NCI-H1694 (cell line): Measurements from ENCODE around the gene FSTL5.

Source experiments
- DNase-seq: peaks from one replicate; lab custom pipeline; 2025; lab: John Stamatoyannopoulos, UW

Gene FSTL5

DNA sequence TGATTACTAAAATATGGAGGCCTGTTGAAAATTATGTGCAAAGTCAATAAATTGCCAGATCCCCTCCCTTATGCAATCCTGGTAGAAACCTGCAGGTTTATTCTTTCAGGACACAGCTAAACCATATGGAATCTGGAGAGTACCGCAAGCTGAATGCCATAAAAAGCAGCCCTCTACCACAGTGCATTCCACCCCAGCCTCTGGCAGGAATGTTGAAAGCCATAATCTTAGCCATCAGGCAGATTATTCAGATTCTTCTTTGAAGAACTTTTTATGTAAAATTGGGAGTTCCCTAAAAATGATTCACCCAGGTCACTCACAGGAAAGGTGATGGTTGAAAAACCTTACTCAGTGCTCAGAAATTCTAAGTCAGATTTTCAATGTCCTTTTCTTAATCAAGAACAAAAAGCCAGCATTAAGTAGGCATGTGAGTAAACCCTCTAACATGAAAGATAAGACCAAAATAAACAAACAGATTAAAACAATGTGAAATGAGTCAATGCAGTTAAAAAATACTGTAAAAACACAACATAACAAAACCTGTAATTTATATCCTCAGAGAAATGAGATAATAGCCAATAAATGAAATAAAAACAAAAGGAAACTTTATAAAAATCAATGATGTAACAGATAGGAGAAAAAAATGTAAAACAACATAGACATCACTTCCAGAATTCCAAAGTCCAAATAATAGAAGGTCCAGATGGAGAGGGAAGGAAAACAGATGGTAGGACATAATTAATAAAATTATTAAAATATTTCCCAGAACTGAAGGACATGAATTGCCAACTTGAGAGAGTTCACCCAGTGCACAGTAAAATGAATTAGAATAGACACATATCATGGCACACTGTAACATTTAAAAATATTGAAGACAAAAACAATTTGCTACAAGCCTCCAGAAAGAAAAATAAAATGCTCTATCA lies 226.9 kb downstream of the FSTL5 start:
- no peak for DNase-seq

DNA sequence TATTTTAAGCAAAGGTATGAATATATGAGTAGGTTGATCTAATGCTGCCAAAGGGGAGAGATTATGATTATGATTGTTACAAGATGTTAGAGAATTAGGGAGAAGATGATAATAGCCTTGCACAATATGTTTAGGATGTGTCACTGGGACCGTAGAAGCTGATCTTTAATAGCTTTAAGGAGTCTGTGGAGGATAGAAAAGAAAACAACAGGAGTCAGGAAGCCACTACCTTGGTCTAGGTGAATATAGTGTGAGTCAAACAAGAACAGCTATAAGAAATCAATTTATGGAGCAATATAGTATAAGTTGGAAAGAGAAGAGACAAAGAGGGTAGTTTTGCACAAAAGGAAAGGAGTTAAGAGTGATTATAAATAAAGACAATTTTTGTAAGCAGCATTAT lies 232.7 kb downstream of the FSTL5 start:
- no peak for DNase-seq

DNA sequence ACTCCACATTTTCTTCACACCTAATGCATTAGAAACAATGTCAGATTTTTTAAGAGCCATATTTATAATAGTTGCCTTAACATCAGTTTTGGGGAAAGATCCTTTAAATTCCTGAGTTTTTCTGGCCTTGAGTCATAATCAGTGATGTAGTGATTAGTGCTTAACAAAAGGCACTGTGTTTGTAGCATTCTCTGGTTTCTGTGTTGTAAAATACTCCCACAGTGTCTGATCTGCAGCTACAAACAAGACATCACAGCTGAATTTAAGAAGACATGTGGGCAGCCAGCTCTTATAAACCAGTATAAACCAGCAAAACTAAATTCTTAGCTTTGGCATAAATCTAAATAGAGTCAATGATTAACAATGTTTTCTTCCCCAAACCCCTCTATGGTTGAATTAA lies 233.8 kb downstream of the FSTL5 start:
- DNase-seq = no peak

DNA sequence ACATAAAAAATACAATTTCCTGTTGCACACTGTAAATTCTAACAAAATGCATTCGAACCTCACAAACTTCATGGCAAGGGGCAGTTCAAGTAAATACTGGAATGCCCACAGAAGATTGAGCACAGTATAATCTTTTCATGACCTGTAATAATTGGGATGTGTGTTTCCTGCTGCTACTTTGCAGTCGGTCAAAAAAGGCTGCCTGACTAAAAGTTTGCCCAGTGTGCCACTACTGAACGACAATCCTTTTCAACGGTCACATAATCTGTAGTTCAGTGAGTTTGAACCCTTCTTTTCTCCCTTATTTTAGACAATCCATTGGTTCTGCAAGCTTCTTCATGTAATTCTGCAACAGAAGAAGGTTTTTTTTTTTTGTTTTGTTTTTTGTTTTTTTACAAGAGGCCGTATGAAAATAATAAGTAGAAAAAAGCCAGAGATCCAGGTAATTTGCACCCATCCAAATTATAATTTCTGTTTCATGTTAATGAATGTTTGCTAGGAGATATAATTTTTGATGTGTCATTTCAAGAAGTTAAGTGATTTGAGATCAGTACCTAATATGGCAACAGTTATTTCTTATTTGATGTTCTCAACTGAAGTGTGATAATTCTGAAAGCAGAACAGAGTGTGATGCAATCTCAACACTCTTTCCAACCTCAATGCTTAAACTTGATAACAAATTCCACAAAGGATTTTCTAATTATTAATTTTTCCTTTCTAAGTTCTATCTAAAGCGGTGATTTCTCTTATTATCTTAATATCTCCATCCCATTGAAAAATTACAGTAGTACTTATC lies 237.6 kb downstream of the FSTL5 start:
- DNase-seq = no peak

DNA sequence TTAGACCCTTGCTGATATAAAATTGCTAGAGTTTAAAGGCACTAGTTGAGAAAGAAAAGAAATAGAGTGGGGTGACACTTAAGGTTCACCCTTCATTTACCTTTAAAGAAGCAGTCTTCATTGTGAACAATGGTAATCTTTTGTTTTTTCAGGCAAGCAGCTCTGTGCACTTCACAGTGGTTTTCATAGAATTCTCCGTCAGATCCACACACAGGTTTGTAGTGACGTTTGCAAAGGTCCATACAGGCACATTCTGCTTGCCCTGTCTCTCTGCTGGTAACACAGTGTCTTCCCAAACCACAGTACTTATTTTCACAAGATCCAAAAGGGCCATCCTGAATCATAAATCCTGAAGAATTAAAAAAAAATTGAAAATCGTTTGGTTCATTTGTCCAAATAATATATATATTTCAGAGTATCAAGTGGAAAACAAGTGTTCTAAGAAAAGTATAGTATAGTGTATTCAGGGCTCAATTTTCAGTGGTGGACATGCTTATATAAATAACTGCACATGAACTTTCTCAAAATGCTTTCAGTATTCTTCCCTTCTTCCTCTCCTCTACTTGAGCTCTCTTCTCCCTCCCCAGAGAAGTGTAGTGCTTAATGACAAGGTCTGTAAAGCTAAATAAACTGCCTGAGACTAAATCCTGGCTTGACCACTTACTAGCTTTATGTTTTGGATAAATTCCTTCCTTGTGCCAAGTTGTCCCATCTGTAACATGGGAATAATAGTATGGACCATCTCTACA lies 243.3 kb downstream of the FSTL5 start:
- no peak for DNase-seq

DNA sequence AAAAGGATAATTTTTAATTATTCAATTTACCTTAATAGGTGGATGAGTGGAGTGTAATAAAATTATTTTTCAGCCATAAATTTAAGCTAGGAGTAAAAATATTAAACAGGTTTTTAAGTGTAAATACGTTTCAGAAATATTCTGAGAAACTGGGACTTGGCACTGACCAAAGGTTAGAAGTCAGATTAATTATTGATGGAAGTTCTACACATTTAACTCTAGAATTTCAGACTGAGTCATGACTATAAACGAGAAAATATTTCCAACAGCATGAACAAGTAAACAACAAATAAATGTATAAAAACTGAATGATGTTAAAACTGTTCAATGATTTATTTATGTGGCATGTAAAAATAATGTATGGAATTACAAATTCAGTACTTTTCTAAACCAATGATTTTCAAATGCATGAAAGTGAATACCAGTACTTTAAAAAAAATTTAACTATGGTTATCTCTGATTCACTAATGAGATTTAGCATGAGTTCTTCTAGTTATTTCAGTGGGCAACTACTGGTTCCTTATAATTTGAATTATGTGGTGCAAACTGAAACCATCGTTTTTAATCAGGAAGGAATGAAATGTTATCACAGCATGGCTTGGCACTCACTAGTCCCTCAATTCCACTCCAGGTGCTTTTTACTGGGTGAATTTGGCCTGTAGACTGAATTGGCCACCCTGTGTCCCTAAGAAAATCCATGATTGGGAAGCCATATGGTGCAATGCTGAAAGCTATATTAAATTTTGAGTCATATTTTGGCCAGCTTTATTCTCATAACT lies 244.2 kb downstream of the FSTL5 start:
- no peak for DNase-seq

DNA sequence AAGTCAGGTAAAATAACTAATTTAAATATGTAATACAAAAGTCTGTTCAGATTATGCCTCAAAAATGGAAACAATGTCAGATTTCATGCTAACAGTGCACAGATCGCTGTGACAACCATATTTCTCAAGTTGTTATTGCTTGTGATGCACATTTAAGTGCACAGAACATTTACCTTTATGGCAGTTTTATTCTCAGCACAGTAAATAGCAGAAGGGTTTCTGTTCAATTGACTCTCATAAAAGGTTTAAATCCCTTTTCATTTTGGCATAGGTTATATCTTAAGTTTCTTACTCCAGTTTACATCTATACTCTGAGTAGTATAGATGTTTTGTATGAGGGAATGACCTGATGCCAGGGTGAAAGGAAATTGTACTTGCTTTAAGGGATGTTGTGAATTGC lies 247.8 kb downstream of the FSTL5 start:
- DNase-seq = no peak

DNA sequence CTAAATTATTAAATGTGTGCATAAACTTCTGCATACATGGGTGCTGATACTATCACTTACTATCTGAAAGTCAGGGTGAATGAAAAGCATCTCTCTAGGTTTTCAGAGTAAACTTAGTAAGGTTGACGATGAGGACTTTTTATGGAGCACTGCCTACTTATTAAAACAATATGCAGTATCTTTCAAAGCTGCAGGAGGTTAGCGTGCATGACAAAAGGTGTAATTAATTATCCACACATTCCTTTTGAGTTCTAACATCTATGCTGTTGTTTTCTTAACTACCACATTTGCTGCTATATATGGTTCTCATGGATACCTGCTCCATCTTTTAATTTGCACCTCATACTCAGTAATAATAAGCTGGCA lies 256.2 kb downstream of the FSTL5 start:
- no peak for DNase-seq

DNA sequence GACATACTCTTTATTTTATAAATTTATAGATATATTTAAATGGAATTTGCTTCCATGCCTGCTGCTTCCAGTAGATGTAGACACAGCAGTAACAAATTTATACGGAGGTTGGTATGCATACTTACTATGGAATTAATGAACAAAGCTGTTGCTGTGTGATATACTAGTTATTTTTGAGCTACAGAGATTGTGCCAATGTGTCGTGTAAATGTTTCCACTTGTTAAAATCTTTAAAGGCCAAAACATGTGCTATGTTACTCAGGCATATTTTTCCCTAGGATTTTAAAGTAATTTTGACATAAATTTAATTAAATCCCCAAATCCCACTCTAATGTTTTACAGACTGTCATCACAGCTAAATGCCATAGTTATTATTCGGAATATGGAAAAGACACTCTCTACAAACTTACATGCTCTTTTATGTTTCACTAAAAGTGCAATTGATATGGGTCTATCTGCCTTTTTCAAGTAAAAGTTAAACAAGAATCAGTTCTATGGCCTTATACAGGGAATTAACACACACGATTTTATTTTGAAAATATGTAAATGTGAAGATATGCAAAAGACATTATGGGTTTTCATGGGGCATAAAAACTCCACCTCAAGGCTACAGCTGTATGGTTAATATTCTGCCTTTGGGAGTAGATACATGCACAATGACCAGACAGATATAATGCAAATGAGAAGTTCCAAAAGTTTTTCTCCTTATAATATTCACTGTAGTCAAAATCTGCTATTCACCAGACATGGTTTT lies 256.8 kb downstream of the FSTL5 start:
- DNase-seq = no peak

DNA sequence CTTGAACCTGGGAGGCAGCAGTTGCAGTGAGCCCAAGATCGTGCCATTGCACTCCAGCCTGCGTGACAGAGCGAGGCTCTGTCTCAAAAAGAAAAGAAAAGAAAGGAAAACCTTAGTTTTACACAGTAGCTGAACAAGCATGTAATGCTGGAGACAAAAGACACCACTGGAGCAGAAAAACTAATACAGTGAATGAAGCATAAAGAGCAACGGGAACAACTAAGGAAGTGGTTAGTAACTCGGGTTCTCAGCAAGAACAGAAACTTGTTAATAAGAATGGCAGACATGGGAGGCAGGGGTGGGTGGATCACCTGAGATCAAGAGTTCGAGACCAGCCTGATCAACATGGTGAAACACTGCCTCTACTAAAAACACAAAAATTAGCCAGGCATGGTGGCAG lies 263.7 kb downstream of the FSTL5 start:
- DNase-seq = no peak

DNA sequence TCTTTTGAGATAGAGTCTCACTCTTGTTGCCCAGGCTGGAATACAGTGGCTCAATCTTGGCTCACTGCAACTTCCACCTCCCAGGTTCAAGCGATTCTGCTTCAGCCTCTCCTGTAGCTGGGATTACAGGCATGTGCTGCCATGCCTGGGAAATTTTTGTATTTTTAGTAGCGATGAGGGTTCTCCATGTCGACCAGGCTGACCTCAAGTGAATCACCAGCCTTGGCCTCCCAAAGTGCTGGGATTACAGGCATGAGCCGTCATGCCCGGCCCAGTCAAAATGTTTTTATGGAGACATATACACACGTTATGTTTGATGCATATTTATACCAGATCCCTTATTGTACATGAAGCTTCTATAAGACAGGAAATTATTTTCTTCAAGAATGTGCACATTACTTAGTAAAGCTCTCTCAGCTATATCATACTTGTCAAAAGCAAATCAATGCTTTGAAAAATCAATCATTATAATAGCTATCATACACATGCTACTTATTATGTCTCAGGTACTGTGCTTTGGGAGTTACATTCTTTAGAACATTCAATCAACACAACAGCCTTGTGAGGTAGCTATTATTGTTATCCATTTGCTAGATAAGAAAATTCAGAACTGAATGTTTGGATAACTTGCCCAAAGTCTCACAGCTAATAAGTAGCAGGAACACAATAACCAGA lies 269.2 kb downstream of the FSTL5 start:
- no peak for DNase-seq

DNA sequence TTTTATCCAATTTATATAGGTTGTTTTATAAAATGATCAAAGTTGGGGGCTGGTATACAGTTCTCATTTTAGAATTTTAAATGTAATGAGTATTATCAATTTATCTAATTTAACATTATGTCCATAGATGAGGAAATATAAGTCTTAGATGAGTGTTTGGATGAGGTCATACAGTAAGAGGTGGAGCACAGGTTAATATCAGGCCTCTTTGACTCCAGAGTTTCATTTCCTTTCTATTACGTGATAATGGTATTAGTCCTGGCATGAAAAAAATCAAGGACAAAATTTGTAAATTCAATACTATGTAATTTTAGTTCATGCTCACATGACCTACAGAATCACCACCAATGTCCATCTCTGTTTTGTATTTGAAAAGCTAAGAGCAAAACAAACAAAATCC lies 269.8 kb downstream of the FSTL5 start:
- DNase-seq = no peak

DNA sequence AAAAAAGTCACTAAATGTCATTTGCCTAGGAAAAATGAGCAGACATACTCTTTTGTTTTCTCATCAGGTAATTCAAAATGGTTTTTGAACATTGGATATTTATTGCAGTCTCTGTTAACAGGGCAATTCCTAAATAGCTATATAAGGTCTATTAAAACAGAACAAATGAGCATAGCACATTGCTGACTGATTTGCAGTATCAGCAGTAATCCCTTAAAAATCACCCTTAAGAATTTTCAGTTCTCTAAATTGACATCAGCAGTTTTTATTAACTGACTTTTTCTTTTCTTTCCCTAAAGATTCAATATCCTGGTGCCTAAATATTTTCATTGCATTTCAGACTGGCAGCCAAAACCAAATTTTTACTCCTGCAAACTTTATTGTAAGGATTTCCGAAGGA lies 270.2 kb downstream of the FSTL5 start:
- DNase-seq = no peak

DNA sequence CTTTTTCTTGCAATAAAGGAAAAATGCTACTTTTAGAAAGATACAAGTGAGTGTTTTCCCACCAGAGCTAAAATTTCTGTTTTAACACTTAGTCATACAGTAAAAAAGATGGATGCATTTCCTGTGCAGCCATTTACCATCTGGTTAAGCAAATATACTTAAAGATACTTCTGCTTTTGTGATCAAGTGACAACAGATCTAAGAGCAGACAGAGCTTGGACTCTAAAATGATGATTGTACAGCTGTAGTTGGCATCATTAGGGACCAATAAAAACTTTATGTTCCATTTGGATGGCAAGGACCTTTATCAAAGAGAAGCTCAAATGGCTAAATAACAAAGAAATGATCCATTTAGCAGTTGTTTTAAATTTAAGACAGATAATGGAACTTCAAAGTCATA lies 270.8 kb downstream of the FSTL5 start:
- DNase-seq = no peak

DNA sequence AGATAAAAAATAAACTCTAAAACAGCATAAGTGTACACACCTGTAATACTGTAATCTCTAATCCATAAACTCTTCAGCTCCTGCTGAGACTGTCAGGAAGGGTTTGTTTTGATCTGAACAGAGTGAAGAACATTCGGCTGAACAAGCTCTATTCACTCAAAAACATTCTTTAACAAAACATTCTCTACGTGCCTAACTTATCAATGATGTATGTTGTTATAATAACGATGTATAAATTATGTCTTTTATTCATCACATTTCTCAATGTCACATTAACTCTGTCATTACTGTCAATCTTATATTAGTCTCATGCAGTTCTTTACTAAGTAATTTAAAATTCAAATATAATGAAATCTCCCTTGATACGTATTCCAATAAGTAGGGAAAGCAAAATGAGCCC lies 280.6 kb downstream of the FSTL5 start:
- no peak for DNase-seq

DNA sequence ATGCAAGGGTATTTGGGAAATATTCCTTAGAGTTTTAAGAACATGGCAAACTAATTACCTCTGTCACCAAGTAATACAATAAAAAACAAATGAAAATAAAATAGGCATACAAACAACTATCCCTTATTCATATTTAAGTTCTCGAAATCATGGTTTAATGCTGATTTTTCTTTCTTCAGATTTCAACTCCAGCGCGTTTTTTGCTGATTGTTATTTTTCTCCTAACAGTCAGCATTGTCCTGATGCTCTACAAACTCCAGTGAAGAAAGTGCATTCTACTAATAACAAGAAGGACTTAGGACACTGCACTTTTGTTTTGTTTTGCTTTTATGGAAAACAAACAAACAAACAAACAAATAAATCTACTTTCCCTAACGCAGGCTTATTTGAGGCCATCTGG lies 282.4 kb downstream of the FSTL5 start:
- DNase-seq = no peak

DNA sequence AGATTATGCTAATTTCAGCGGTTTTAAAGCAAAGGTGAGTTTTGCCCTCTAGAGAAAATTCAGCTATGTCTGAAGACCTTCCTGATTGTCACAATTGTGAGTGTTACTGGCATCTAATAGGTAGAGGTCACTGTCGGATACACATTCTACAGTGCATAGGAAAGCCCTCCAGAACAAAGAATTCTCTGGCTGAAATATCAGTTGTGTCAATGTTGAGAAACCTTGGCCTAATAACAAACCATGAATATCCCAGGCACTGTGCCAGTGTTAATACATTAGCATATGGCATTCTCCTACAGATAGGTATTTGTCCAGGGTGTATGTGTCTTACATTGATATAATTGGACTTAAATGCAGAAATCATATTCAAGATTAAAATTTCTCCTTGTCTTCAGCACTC lies 294.3 kb downstream of the FSTL5 start:
- DNase-seq = no peak

DNA sequence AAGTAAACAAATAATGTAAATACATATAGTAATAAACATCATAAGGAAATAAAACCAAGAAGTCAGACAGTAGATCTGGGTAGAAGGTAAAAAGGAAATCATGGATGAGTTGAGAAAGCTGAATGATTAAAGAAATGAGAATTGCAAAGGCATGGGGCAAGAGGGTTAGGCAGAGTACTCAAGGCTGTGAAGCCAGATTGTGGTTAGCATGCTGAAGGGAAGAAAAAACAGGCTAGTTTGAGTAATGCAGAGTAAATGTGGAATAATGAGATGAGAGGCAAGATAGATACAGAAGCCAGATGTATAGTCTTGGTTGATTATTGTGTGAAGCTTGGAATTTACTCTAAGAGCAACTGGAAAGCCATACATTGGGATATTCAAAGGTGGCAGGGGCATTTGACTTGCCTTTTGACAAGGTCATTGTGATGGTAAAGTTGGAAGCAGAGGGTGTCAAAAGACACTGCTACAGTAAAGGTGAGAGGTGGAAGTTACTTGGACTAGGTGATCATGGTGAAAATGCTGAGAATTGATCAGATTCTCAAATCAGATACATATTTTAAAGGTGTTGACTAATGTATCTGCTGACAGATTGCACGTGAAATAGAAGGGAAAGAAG lies 307.0 kb downstream of the FSTL5 start:
- no peak for DNase-seq

DNA sequence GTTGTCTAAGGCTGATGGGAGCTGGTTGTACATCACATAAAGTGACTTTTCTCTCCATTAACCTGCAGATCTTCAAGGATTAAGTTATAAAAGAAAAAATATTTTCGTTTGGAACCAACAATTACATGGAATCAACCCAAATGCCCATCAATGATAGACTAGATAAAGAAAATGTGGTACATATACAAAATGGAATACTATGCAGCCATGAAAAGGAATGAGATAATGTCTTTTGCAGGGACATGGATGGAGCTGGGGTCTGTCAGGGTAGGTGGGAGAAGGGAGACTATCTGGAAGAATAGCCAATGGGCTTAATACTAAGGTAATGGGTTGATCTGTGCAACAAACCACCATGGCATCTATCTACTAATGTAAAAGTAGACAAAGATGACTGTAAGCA lies 313.2 kb downstream of the FSTL5 start:
- no peak for DNase-seq

DNA sequence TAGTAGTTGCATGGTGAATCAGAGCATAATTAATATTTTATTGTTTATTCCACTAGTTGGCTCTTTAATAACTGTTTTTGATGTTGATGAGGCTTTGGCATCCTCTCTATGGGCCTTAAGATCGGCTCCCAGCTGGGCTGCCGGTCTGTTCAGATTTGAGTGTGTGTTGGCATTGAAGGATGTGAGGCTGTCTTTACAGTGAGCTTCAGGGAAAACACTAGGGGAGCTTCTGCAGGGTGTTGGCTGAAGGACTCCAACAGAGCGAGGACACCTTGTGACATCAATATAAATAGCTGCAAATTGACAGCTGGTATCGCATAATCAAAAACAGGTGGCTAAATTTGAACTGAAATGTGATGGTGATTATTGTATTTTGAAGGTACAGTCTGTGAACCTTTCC lies 322.0 kb downstream of the FSTL5 start:
- no peak for DNase-seq
